ENCODE measurements around the gene DNAJA4.

DNAJA4 gene

DNA sequence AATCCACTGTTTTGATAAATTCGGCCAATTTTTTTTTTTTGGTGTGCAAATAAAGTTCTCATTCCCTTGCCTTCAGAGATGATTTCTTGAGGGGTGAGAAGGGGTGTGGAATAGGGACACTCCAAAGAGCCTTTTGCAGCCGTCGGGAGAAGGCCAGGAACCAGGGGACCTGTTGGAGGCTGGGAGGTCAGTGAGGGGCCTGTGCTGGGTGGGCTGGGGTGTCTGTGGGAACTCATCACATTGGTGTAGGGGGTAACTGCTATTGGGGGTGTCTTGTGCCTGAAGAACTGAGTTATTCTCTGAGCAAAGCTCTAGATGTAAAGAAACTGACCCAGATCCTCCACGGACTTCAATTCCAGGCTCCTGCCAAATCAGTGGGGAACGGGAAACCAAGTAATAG, 48.6 kb downstream of the DNAJA4 start:
- no peak for ATAC-seq
- TF ChIP-seq TOX (CRISPR knock-in tag; IDR thresholded peaks at IDR 0.05; ENCODE audit: borderline replicate concordance): no peak
- TF ChIP-seq ZNF70 (CRISPR knock-in tag; IDR thresholded peaks at IDR 0.05): no peak
- no peak for TF ChIP-seq OSR1 (CRISPR knock-in tag; IDR thresholded peaks at IDR 0.05)
- no peak for TF ChIP-seq ZNF8 (CRISPR knock-in tag; IDR thresholded peaks at IDR 0.05)

DNA sequence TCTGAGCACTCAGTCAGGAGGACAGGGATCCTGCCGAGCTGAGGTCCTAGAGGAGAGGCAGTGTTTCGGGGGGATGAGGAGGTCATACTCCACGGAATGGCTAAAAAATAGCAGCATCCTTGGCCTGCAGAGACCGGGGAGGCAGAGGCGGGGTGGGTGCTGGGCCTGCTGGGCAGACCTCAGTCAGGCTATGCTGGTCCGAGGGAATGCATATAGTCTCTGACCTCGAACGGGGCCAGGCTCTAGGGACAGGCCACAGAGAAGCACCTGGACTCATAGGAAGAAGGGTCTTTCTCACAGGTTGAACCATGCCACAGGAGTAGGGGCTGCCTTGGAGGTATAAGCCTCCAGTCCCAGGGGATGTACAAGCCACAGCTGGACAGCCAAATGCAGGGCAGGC, 49.0 kb downstream of the DNAJA4 start:
- TF ChIP-seq CSDC2 (CRISPR knock-in tag; IDR thresholded peaks at IDR 0.05) (no peak), TOX (CRISPR knock-in tag; IDR thresholded peaks at IDR 0.05; ENCODE audit: borderline replicate concordance) (no peak), RARB (CRISPR knock-in tag; IDR thresholded peaks at IDR 0.05) (no peak), PPARA (CRISPR knock-in tag; IDR thresholded peaks at IDR 0.05; ENCODE audit: borderline replicate concordance) (no peak), ZFP30 (CRISPR knock-in tag; IDR thresholded peaks at IDR 0.05) (no peak), ZFP3 (CRISPR knock-in tag; IDR thresholded peaks at IDR 0.05) (no peak), BACH2 (CRISPR knock-in tag; IDR thresholded peaks at IDR 0.05; ENCODE audit: borderline replicate concordance) (no peak), ARNTL (CRISPR knock-in tag; IDR thresholded peaks at IDR 0.05; ENCODE audit: borderline replicate concordance, low read depth) (no peak), OSR1 (CRISPR knock-in tag; IDR thresholded peaks at IDR 0.05) (no peak)
- TF ChIP-seq, protein P1, sequence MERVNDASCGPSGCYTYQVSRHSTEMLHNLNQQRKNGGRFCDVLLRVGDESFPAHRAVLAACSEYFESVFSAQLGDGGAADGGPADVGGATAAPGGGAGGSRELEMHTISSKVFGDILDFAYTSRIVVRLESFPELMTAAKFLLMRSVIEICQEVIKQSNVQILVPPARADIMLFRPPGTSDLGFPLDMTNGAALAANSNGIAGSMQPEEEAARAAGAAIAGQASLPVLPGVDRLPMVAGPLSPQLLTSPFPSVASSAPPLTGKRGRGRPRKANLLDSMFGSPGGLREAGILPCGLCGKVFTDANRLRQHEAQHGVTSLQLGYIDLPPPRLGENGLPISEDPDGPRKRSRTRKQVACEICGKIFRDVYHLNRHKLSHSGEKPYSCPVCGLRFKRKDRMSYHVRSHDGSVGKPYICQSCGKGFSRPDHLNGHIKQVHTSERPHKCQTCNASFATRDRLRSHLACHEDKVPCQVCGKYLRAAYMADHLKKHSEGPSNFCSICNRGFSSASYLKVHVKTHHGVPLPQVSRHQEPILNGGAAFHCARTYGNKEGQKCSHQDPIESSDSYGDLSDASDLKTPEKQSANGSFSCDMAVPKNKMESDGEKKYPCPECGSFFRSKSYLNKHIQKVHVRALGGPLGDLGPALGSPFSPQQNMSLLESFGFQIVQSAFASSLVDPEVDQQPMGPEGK (CRISPR knock-in tag; IDR thresholded peaks at IDR 0.05; ENCODE audit: borderline replicate concordance): no peak
- TF ChIP-seq, protein P2, sequence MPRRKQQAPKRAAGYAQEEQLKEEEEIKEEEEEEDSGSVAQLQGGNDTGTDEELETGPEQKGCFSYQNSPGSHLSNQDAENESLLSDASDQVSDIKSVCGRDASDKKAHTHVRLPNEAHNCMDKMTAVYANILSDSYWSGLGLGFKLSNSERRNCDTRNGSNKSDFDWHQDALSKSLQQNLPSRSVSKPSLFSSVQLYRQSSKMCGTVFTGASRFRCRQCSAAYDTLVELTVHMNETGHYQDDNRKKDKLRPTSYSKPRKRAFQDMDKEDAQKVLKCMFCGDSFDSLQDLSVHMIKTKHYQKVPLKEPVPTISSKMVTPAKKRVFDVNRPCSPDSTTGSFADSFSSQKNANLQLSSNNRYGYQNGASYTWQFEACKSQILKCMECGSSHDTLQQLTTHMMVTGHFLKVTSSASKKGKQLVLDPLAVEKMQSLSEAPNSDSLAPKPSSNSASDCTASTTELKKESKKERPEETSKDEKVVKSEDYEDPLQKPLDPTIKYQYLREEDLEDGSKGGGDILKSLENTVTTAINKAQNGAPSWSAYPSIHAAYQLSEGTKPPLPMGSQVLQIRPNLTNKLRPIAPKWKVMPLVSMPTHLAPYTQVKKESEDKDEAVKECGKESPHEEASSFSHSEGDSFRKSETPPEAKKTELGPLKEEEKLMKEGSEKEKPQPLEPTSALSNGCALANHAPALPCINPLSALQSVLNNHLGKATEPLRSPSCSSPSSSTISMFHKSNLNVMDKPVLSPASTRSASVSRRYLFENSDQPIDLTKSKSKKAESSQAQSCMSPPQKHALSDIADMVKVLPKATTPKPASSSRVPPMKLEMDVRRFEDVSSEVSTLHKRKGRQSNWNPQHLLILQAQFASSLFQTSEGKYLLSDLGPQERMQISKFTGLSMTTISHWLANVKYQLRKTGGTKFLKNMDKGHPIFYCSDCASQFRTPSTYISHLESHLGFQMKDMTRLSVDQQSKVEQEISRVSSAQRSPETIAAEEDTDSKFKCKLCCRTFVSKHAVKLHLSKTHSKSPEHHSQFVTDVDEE (CRISPR knock-in tag; IDR thresholded peaks at IDR 0.05): no peak
- TF ChIP-seq, protein P3, sequence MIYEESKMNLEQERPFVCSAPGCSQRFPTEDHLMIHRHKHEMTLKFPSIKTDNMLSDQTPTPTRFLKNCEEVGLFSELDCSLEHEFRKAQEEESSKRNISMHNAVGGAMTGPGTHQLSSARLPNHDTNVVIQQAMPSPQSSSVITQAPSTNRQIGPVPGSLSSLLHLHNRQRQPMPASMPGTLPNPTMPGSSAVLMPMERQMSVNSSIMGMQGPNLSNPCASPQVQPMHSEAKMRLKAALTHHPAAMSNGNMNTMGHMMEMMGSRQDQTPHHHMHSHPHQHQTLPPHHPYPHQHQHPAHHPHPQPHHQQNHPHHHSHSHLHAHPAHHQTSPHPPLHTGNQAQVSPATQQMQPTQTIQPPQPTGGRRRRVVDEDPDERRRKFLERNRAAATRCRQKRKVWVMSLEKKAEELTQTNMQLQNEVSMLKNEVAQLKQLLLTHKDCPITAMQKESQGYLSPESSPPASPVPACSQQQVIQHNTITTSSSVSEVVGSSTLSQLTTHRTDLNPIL (CRISPR knock-in tag; IDR thresholded peaks at IDR 0.05; ENCODE audit: low read depth): no peak
- ATAC-seq: no peak

DNA sequence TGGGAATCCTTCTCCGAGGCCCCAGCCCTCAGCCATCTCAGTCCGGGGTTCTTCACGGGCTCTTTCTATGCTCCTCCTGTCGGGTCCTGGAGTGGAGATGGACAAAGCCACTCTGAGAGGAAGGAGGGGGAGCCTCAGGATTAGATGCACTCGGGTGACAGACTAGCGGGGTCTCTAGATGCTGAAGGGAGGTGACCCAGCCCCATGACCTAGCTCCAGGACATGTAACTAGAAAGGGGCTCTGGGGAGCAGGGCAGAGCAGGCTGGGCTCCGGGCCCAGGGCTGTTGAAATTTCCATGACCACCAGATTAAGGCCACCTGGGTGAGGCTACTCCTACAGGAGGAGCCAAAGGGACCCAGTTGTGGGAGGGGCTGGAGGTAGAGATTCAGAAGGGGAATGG, 49.8 kb downstream of the DNAJA4 start:
- ATAC-seq: no peak
- no peak for TF ChIP-seq ESRRG (CRISPR knock-in tag; IDR thresholded peaks at IDR 0.05)
- no peak for TF ChIP-seq TOX (CRISPR knock-in tag; IDR thresholded peaks at IDR 0.05; ENCODE audit: borderline replicate concordance)
- no peak for TF ChIP-seq ZNF565 (CRISPR knock-in tag; conservative IDR thresholded peaks at IDR 0.05; ENCODE audit: low read depth)
- TF ChIP-seq OSR1 (CRISPR knock-in tag; IDR thresholded peaks at IDR 0.05): no peak
- TF ChIP-seq PPARA (CRISPR knock-in tag; IDR thresholded peaks at IDR 0.05; ENCODE audit: borderline replicate concordance): no peak
- TF ChIP-seq CSDC2 (CRISPR knock-in tag; IDR thresholded peaks at IDR 0.05): no peak
- TF ChIP-seq ZNF8 (CRISPR knock-in tag; IDR thresholded peaks at IDR 0.05): no peak
- no peak for TF ChIP-seq ZFP3 (CRISPR knock-in tag; IDR thresholded peaks at IDR 0.05)
- no peak for TF ChIP-seq ARNTL (CRISPR knock-in tag; IDR thresholded peaks at IDR 0.05; ENCODE audit: borderline replicate concordance, low read depth)
- no peak for TF ChIP-seq SNAI2 (CRISPR knock-in tag; IDR thresholded peaks at IDR 0.05)
- TF ChIP-seq BACH2 (CRISPR knock-in tag; IDR thresholded peaks at IDR 0.05; ENCODE audit: borderline replicate concordance): no peak
- TF ChIP-seq GLIS3 (CRISPR knock-in tag; IDR thresholded peaks at IDR 0.05): no peak
- no peak for TF ChIP-seq ISL1 (CRISPR knock-in tag; IDR thresholded peaks at IDR 0.05)
- TF ChIP-seq, protein P1 (CRISPR knock-in tag; IDR thresholded peaks at IDR 0.05; ENCODE audit: borderline replicate concordance): no peak
- TF ChIP-seq, protein P2 (CRISPR knock-in tag; IDR thresholded peaks at IDR 0.05): no peak
- no peak for TF ChIP-seq ZC3H10 (CRISPR knock-in tag; IDR thresholded peaks at IDR 0.05)
- TF ChIP-seq, protein P4, sequence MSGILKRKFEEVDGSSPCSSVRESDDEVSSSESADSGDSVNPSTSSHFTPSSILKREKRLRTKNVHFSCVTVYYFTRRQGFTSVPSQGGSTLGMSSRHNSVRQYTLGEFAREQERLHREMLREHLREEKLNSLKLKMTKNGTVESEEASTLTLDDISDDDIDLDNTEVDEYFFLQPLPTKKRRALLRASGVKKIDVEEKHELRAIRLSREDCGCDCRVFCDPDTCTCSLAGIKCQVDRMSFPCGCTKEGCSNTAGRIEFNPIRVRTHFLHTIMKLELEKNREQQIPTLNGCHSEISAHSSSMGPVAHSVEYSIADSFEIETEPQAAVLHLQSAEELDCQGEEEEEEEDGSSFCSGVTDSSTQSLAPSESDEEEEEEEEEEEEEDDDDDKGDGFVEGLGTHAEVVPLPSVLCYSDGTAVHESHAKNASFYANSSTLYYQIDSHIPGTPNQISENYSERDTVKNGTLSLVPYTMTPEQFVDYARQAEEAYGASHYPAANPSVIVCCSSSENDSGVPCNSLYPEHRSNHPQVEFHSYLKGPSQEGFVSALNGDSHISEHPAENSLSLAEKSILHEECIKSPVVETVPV (CRISPR knock-in tag; IDR thresholded peaks at IDR 0.05): no peak
